Measurements from ENCODE around the gene NCKAP5. TPM values are rescaled to one million over a fixed set of nuclear protein-coding genes. Genes with fewer than 3 reads are reported as not detected.

Gene NCKAP5
- total and polyA plus RNA-seq, 2 experiments from 2014 or later = 2.2 to 5.5 TPM

GRCh38 chr2:133369901-133370658 is 198.2 kb downstream of the NCKAP5 start:
- Histone ChIP-seq H4K20me1 (ENCODE audit: insufficient read depth, poor library complexity, severe bottlenecking) (no peaks in the 10 kb centered on the region), H3K27ac (no peak overlapping the region), H3K27me3 (no peaks in the 10 kb centered on the region), H3K79me2 (no peaks in the 10 kb centered on the region), H2AFZ (no peak overlapping the region), H3K4me1 (ENCODE audit: insufficient read depth) (no peaks in the 10 kb centered on the region), H3K4me3 (no peak overlapping the region), H3K9me2 (replicated peaks; ENCODE audit: insufficient read depth) (no peaks in the 10 kb centered on the region), H3K36me3 (replicated peaks; ENCODE audit: insufficient read depth, low read depth) (no peaks in the 10 kb centered on the region), H3K9me3 (ENCODE audit: low read depth) (no peaks in the 10 kb centered on the region), H3K4me2 (no peak overlapping the region)
- TF ChIP-seq EZH2phosphoT487 (IDR thresholded peaks at IDR 0.05; ENCODE audit: low read depth, severe bottlenecking, unreplicated experiment) (no peak), EZH2 (IDR thresholded peaks at IDR 0.05; ENCODE audit: borderline replicate concordance) (no peak)
- TF ChIP-seq, protein P1, sequence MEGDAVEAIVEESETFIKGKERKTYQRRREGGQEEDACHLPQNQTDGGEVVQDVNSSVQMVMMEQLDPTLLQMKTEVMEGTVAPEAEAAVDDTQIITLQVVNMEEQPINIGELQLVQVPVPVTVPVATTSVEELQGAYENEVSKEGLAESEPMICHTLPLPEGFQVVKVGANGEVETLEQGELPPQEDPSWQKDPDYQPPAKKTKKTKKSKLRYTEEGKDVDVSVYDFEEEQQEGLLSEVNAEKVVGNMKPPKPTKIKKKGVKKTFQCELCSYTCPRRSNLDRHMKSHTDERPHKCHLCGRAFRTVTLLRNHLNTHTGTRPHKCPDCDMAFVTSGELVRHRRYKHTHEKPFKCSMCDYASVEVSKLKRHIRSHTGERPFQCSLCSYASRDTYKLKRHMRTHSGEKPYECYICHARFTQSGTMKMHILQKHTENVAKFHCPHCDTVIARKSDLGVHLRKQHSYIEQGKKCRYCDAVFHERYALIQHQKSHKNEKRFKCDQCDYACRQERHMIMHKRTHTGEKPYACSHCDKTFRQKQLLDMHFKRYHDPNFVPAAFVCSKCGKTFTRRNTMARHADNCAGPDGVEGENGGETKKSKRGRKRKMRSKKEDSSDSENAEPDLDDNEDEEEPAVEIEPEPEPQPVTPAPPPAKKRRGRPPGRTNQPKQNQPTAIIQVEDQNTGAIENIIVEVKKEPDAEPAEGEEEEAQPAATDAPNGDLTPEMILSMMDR (IDR thresholded peaks at IDR 0.05; ENCODE audit: poor library complexity) = no peak
- DNase-seq (ENCODE audit: low spot score) = no peak
- 65% methylated on average over 3 of the region's 3 CpGs for WGBS (ENCODE audit: low lambda C conversion rate, missing lambda C conversion rate)

GRCh38 chr2:133365117-133365516 is 203.1 kb downstream of the NCKAP5 start:
- H3K27ac ChIP-seq = no peak overlapping the region
- WGBS (ENCODE audit: low lambda C conversion rate, missing lambda C conversion rate) = 100% methylated on average over 1 of the region's 1 CpG
- no peaks in the 10 kb centered on the region for H3K36me3 ChIP-seq (replicated peaks; ENCODE audit: insufficient read depth, low read depth)
- no peaks in the 10 kb centered on the region for H3K9me2 ChIP-seq (replicated peaks; ENCODE audit: insufficient read depth)
- TF ChIP-seq, protein P1 (IDR thresholded peaks at IDR 0.05; ENCODE audit: poor library complexity) = no peak
- TF ChIP-seq EZH2 (IDR thresholded peaks at IDR 0.05; ENCODE audit: borderline replicate concordance) (no peak), EZH2phosphoT487 (IDR thresholded peaks at IDR 0.05; ENCODE audit: low read depth, severe bottlenecking, unreplicated experiment) (no peak)
- no peak overlapping the region for H3K4me2 ChIP-seq
- no peaks in the 10 kb centered on the region for H3K4me1 ChIP-seq (ENCODE audit: insufficient read depth)
- H3K9me3 ChIP-seq (ENCODE audit: low read depth) = no peaks in the 10 kb centered on the region
- no peaks in the 10 kb centered on the region for H4K20me1 ChIP-seq (ENCODE audit: insufficient read depth, poor library complexity, severe bottlenecking)
- no peak for DNase-seq (ENCODE audit: low spot score)
- no peak overlapping the region for H3K4me3 ChIP-seq
- H3K79me2 ChIP-seq = no peaks in the 10 kb centered on the region
- no peaks in the 10 kb centered on the region for H3K27me3 ChIP-seq
- H2AFZ ChIP-seq = no peak overlapping the region

DNA sequence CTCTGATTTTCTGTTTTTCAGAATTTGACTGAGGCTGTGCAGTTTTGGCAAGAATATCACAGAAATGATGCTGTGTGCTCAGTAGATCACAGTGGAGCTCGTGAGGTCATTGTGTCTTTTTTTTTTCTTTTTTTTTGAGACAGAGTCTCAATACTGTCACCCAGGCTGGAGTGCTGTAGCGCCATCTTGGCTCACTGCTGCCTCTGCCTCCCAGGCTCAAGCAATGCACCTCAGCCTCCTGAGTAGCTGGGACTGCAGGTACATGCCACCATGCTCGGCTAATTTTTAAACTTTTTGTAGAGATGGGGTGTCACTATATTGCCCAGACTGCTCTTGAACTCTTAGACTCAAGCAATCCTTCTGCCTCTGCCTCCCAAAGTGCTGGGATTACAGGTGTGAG is 203.6 kb downstream of the NCKAP5 start:
- Histone ChIP-seq H3K9me2 (replicated peaks; ENCODE audit: insufficient read depth) (no peaks in the 10 kb centered on the region), H3K27me3 (no peaks in the 10 kb centered on the region), H3K4me1 (ENCODE audit: insufficient read depth) (no peaks in the 10 kb centered on the region), H3K9me3 (ENCODE audit: low read depth) (no peaks in the 10 kb centered on the region), H3K4me2 (no peak overlapping the region), H3K4me3 (no peak overlapping the region), H3K27ac (no peak overlapping the region), H3K36me3 (replicated peaks; ENCODE audit: insufficient read depth, low read depth) (no peaks in the 10 kb centered on the region), H2AFZ (no peak overlapping the region), H4K20me1 (ENCODE audit: insufficient read depth, poor library complexity, severe bottlenecking) (no peaks in the 10 kb centered on the region), H3K79me2 (no peaks in the 10 kb centered on the region)
- TF ChIP-seq, protein P1 (IDR thresholded peaks at IDR 0.05; ENCODE audit: poor library complexity) = no peak
- no peak for TF ChIP-seq EZH2 (IDR thresholded peaks at IDR 0.05; ENCODE audit: borderline replicate concordance)
- TF ChIP-seq EZH2phosphoT487 (IDR thresholded peaks at IDR 0.05; ENCODE audit: low read depth, severe bottlenecking, unreplicated experiment) = no peak
- 82% methylated on average over 3 of the region's 3 CpGs for WGBS (ENCODE audit: low lambda C conversion rate, missing lambda C conversion rate)
- DNase-seq (ENCODE audit: low spot score) = no peak
